K562 (cell line): ENCODE measurements around the gene ZMIZ1. TPM values are rescaled to one million over a fixed set of nuclear protein-coding genes. Genes with fewer than 3 reads are reported as not detected.
A peak's percentile ranks its signal among the peaks of the same experiment; 100 is the strongest.

Experiments used
- ATAC-seq: fragments of 200-7000 bp; cut with Tn5 transposase; 3 replicates; pipeline ENCODE4 v1.9.1; 2020; ENCODE audit warnings: moderate library complexity
- BruUV-seq: library from RNA; stranded (reverse); fragments of 400-500 nt; replicated peaks from 2 replicates; lab custom pipeline; 2021; lab: Mats Ljungman, UMichigan
- CTCF ChIA-PET: fragments of 300-600 bp; formaldehyde crosslinking; extraction: SDS; loops from one replicate; lab custom pipeline; 2021; ENCODE audit warnings: low intra/inter-chr PET ratio; lab: Yijun Ruan, JAX
- POLR2A ChIA-PET: fragments of 300-600, 350-650 bp; sonication (Branson Sonifier 250); formaldehyde crosslinking; extraction: SDS; loops from one replicate; lab custom pipeline; 2021; ENCODE audit warnings: antibody characterized with exemption, inconsistent platforms; lab: Yijun Ruan, JAX
- DNase-seq, 4 experiments: peaks; one replicate each; pipeline versions ENCODE4 v3.0.0 to v3.0.0-alpha.2; 2011 to 2018; ENCODE audit warnings: low spot score in 3 of 4, mixed read lengths in 3 of 4; ENCODE audit errors: extremely low read depth in 1 of 4
- FAIRE-seq: peaks from 2 replicates; lab custom pipeline; 2011; peaks lifted over from hg19 to GRCh38; lab: Jason Lieb, UNC
- H2AFZ ChIP-seq: 2 replicates; pipeline ENCODE4 v1.6.0; 2011; ENCODE audit warnings: low read depth, low read length, control low read depth, inconsistent platforms
- H3K27ac ChIP-seq: fragments of 200-600 bp; 3 replicates; pipeline ENCODE4 v1.8.0; 2011; ENCODE audit warnings: low read depth, mild to moderate bottlenecking, control low read depth, inconsistent platforms, low read length, moderate library complexity, mixed read lengths; ENCODE audit errors: extremely low read depth
- H3K27me3 ChIP-seq, 2 experiments: fragments of 300-600 bp in 1 of 2; 2 replicates in 1 of 2; 3 replicates in 1 of 2; pipeline versions ENCODE4 v1.6.0 to v1.8.0; 2011; ENCODE audit warnings: inconsistent platforms in 2 of 2, low read length in 2 of 2, mild to moderate bottlenecking in 1 of 2, mixed read lengths in 1 of 2, moderate library complexity in 1 of 2; ENCODE audit not compliant: control insufficient read depth in 2 of 2, insufficient read depth in 2 of 2
- H3K36me3 ChIP-seq: fragments of 300-600 bp; 3 replicates; pipeline ENCODE4 v1.8.0; 2011; ENCODE audit warnings: mild to moderate bottlenecking, low read length, inconsistent platforms; ENCODE audit not compliant: control insufficient read depth, insufficient read depth
- H3K4me1 ChIP-seq, 2 experiments: fragments of 200-600 bp in 1 of 2; replicated peaks in 1 of 2; 2 replicates in 1 of 2; 3 replicates in 1 of 2; pipeline versions ENCODE4 v1.5.1 to v1.8.0; 2011; ENCODE audit warnings: inconsistent platforms in 2 of 2, low read length in 2 of 2, mild to moderate bottlenecking in 1 of 2, mixed read lengths in 1 of 2, moderate library complexity in 1 of 2; ENCODE audit not compliant: control insufficient read depth in 2 of 2, insufficient read depth in 2 of 2
- H3K4me2 ChIP-seq: 2 replicates; pipeline ENCODE4 v1.6.1; 2011; ENCODE audit warnings: low read length, control low read depth, inconsistent platforms, mixed read lengths; ENCODE audit not compliant: insufficient read depth
- H3K4me3 ChIP-seq: fragments of 200-600 bp; sonication (generic), shearing (Covaris generic); 2 replicates; pipeline ENCODE4 v1.5.1; 2016; ENCODE audit warnings: control low read depth, inconsistent platforms
- H3K79me2 ChIP-seq: fragments of 200-600 bp; 3 replicates; pipeline ENCODE4 v1.8.0; 2011; ENCODE audit warnings: low read length, inconsistent platforms; ENCODE audit not compliant: control insufficient read depth, insufficient read depth
- H3K9ac ChIP-seq, 2 experiments: 2 replicates each; pipeline versions ENCODE4 v1.6.0 to v1.6.1; 2011; ENCODE audit warnings: low read depth in 2 of 2, low read length in 2 of 2, control low read depth in 1 of 2, inconsistent platforms in 1 of 2, mild to moderate bottlenecking in 1 of 2, mixed read lengths in 1 of 2; ENCODE audit not compliant: insufficient read depth in 1 of 2
- H3K9me1 ChIP-seq: one replicate; pipeline ENCODE4 v1.6.0; 2011; ENCODE audit warnings: inconsistent platforms, mild to moderate bottlenecking, low read length, moderate library complexity; ENCODE audit not compliant: control insufficient read depth, insufficient read depth
- H3K9me3 ChIP-seq: replicated peaks from 2 replicates; pipeline ENCODE4 v1.5.1; 2011; ENCODE audit warnings: low read depth, low read length, inconsistent platforms; ENCODE audit not compliant: control insufficient read depth, insufficient read depth
- H4K20me1 ChIP-seq: replicated peaks from 2 replicates; pipeline ENCODE4 v1.6.1; 2011; ENCODE audit warnings: low read length, inconsistent platforms, mixed read lengths; ENCODE audit not compliant: control insufficient read depth, insufficient read depth
- BCOR ChIP-seq: fragments of 450-650 bp; IDR thresholded peaks from 2 replicates; pipeline ENCODE4 v1.6.1; 2016
- FOSL1 ChIP-seq: fragments of 200-800 bp; sonication (Bioruptor generic); conservative IDR thresholded peaks from 2 replicates; pipeline ENCODE4 v1.6.1; 2016; ENCODE audit warnings: missing genetic modification characterization, missing compliant biosample characterization
- KAT7 ChIP-seq: sonication (generic); formaldehyde crosslinking; IDR thresholded peaks from 2 replicates; pipeline ENCODE4 v1.8.0; 2022; ENCODE audit warnings: missing genetic modification reagents, mild to moderate bottlenecking, borderline replicate concordance
- MIER1 ChIP-seq: fragments of 450-650 bp; IDR thresholded peaks from 2 replicates; pipeline ENCODE4 v1.6.1; 2016; ENCODE audit warnings: antibody characterized with exemption, mild to moderate bottlenecking, low read depth
- POLR2AphosphoS5 ChIP-seq: IDR thresholded peaks from 2 replicates; pipeline ENCODE4 v1.6.1; 2011; ENCODE audit warnings: mild to moderate bottlenecking, low read depth, low read length, moderate library complexity; ENCODE audit not compliant: control insufficient read depth, insufficient read depth
- SP1 ChIP-seq: sonication (generic); formaldehyde crosslinking; IDR thresholded peaks from 2 replicates; pipeline ENCODE4 v1.8.1; 2022; ENCODE audit warnings: mild to moderate bottlenecking, missing genetic modification reagents
- ZBTB26 ChIP-seq: fragments of 450-650 bp; formaldehyde crosslinking; IDR thresholded peaks from 2 replicates; pipeline ENCODE4 v1.4.0; 2022; ENCODE audit warnings: missing genetic modification characterization
- ZC3H4 ChIP-seq: sonication (generic); formaldehyde crosslinking; IDR thresholded peaks from 2 replicates; pipeline ENCODE4 v1.9.0; 2021; ENCODE audit warnings: missing genetic modification reagents, borderline replicate concordance
- ZNF41 ChIP-seq: fragments of 250-450 bp; sonication (Bioruptor Pico); conservative IDR thresholded peaks from 2 replicates; pipeline ENCODE4 v1.4.0; 2020; ENCODE audit warnings: mild to moderate bottlenecking
- ZNF518B ChIP-seq: fragments of 250-450 bp; sonication (Bioruptor Pico); IDR thresholded peaks from 2 replicates; pipeline ENCODE4 v1.5.0; 2021; ENCODE audit warnings: mild to moderate bottlenecking, moderate library complexity
- WGBS: fragments of 100-300 bp; shearing (Covaris generic); methylation state at CpG from one replicate; pipeline ENCODE4 v1.1.6; 2016; ENCODE audit warnings: low coverage, mixed read lengths; ENCODE audit not compliant: insufficient coverage; ENCODE audit errors: missing lambda C conversion rate; 5-methylcytosine and 5-hydroxymethylcytosine counted together
- in situ Hi-C: fragments of 300-500 bp; cut with MboI; formaldehyde crosslinking; loops from 4 replicates; pipeline ENCODE4 v1.15.0; 2018; ENCODE audit warnings: inconsistent platforms, mixed read lengths
- intact Hi-C: fragments of 100-400 bp; cut with micrococcal nuclease; formaldehyde crosslinking; loops from 2 replicates; pipeline ENCODE4 v1.14.2; 2022
- polyA plus RNA-seq, 8 experiments: library from polyadenylated mRNA; depleted of rRNA in 4 of 8; stranded (reverse) in 5 of 8; unstranded in 3 of 8; fragments of >200 nt; fragmentation: Nextera tagmentation in 2 of 8; fragmentation: Illumina TruSeq in 1 of 8; extraction: Ambion mirVana in 2 of 8; extraction: Trizol in 1 of 8; gene quantifications; 2 replicates each; pipeline versions ENCODE4 v1.2.1 to v1.2.3, GENCODE V29; 2011 to 2014; ENCODE audit warnings: inconsistent platforms in 1 of 8, missing spikeins in 1 of 8
- total RNA-seq, 7 experiments: library from RNA; depleted of rRNA in 6 of 7; stranded (reverse); fragments of >200 nt in 6 of 7; fragmentation: Illumina TruSeq in 2 of 7; extraction: Trizol in 2 of 7; gene quantifications; 2 replicates each; pipeline versions ENCODE4 v1.2.1 to v1.2.3, GENCODE V29; 2011 to 2021; ENCODE audit warnings: low replicate concordance in 1 of 7
- TF ChIP-seq, protein P1 (sequence below), 2 experiments: fragments of 450-650 bp in 1 of 2; sonication (generic) in 1 of 2; formaldehyde crosslinking in 1 of 2; IDR thresholded peaks in 1 of 2; conservative IDR thresholded peaks in 1 of 2; 2 replicates each; pipeline versions ENCODE4 v1.6.1 to v1.8.1; 2016 to 2023; ENCODE audit warnings: mild to moderate bottlenecking in 2 of 2, moderate library complexity in 2 of 2, inconsistent platforms in 1 of 2, missing genetic modification reagents in 1 of 2

ZMIZ1 gene
- total and polyA plus RNA-seq, 9 of the 15 experiments (the other 6 are each of a cell fraction or from before 2014, with no cell fraction given): 1.0 to 37.3 (median 4.3) TPM

DNA sequence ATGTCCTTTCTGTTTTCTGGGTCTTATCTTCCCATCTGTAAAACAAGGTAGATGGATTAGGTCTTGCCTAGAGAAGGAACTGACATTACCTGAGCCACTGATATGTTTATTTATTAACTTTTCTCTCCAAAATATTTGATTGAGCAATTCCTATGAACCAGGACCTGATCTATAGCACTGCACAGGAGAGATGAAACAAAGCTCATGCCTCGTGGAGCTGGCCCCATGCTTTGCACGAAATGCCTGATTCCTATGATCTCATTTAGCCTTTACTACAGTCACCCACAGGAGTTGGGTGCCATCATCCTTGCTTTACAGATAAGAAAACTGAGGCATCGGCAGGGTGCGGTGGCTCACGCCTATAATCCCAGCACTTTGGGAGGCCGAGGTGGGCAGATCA lies 48.2 kb upstream of the ZMIZ1 start:
- peak overlapping the region in 1 of 2 experiments; percentile 60; a peak in 2 of 4 replicates for H3K9ac ChIP-seq
- H3K9me3 ChIP-seq: 0 out of 2 replicates have a peak, but pooled peaks cover 5% of the 10 kb centered on the region
- H3K4me3 ChIP-seq: no peak overlapping the region
- peak; percentile 56 for FAIRE-seq
- no TSS peak for BruUV-seq
- peaks cover 20 to 45% of the 10 kb centered on the region in 2 experiments; a peak in 4 of 5 replicates for H3K4me1 ChIP-seq
- H3K36me3 ChIP-seq: no peaks in the 10 kb centered on the region
- POLR2A ChIA-PET: interaction anchor here (0.5 kb wide), 1 partner anchor 163 kb away, joined by 3 read pairs; no protein-coding TSS in a partner anchor
- in situ Hi-C loops: no loop called here
- H2AFZ ChIP-seq: peak overlapping the region; percentile 61; the same call in 1 of the 2 replicates
- 29% methylated on average over 6 of the region's 6 CpGs for WGBS
- no peak for TF ChIP-seq SP1 (CRISPR knock-in tag)
- TF ChIP-seq ZC3H4 (CRISPR knock-in tag): no peak
- TF ChIP-seq ZBTB26 (CRISPR knock-in tag): no peak
- TF ChIP-seq ZNF518B (CRISPR knock-in tag): no peak
- no peak for TF ChIP-seq ZNF41 (CRISPR knock-in tag)
- TF ChIP-seq, protein P1, sequence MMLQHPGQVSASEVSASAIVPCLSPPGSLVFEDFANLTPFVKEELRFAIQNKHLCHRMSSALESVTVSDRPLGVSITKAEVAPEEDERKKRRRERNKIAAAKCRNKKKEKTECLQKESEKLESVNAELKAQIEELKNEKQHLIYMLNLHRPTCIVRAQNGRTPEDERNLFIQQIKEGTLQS (IDR thresholded peaks at IDR 0.05): 0 out of 2 replicates have a peak, but pooled peaks have one; percentile 11
- TF ChIP-seq, protein P1 (CRISPR knock-in tag; conservative IDR thresholded peaks at IDR 0.05): no peak
- no peak for TF ChIP-seq MIER1
- TF ChIP-seq BCOR: 0 out of 2 replicates have a peak, but pooled peaks have one; percentile 22
- no peak for TF ChIP-seq FOSL1 (tag)
- 0 out of 2 replicates have a peak, but pooled peaks have one; percentile 20 for TF ChIP-seq KAT7
- no peak for TF ChIP-seq POLR2AphosphoS5
- intact Hi-C loops: loop anchor here (1.0 to 5.0 kb wide), 2 partner anchors 47 kb away; partner anchors contain the start of gene ZMIZ1
- no peak for DNase-seq
- no peaks in the 10 kb centered on the region for H3K9me1 ChIP-seq
- H3K4me2 ChIP-seq: no peak overlapping the region
- CTCF ChIA-PET: no interaction called here
- no peaks in the 10 kb centered on the region for H3K27me3 ChIP-seq
- peak overlapping the region; percentile 28; the same call in 2 of the 3 replicates for H3K27ac ChIP-seq
- H4K20me1 ChIP-seq: 0 out of 2 replicates have a peak, but pooled peaks cover 3% of the 10 kb centered on the region
- no peaks in the 10 kb centered on the region for H3K79me2 ChIP-seq
- no peak for ATAC-seq
